Mammary epithelial cell (primary cell): ENCODE data around the gene TCIRG1.

Source experiments
- CTCF ChIP-seq, 2 donors: IDR thresholded peaks in 1 of 2; conservative IDR thresholded peaks in 1 of 2; 2 replicates each; pipeline ENCODE4 v1.5.1; 2011 to 2012; ENCODE audit warnings: inconsistent platforms in 2 of 2, low read length in 2 of 2, mild to moderate bottlenecking in 2 of 2, control low read depth in 1 of 2, low read depth in 1 of 2; ENCODE audit not compliant: insufficient read depth in 1 of 2; ENCODE audit errors: extremely low read depth in 1 of 2
- EZH2 ChIP-seq: IDR thresholded peaks from 2 replicates; pipeline ENCODE4 v1.6.1; 2012; ENCODE audit warnings: low read length, inconsistent platforms, borderline replicate concordance

- TF ChIP-seq CTCF (conservative IDR thresholded peaks at IDR 0.05 in 1 of 2, IDR thresholded peaks at IDR 0.05 in 1 of 2; ENCODE audit: extremely low read depth in 1 of 2, insufficient read depth in 1 of 2, low read depth in 1 of 2, low read length in 2 of 2) = no peak
- no peak for TF ChIP-seq EZH2
These were observed 60.9 kb downstream of the TCIRG1 start for GRCh38 chr11:68099474-68100405.
